Measurements from ENCODE around the gene CD80.

The CD80 gene

DNA sequence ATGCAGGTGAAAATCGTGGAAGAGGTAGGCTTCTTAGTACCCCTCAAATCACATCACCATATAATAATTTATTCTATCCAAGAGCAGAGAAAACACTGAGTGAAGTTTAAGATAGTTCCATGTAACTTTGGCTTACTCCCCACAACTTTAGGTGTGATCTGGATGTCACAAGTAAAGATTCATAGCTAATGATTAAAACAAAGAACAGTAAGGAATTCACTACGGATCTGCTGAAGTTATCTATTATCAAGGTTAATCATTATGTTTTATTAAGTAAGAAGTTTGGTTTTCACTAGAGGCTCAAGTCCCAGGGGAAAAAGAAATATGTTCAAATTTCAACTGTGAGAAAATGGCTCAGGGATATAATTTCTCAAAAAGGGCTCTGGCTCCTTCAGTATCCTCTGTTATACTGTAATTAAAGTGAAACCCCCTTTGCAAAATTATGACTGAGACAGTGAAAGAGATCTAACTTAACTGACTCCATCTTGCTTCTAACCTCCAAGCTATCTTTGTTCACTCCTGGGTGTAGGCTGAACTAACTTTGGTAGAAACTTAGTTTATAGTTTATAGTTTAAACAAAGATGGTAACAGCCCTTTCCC, 17.1 kb downstream of the CD80 start:
- DNase-seq = no peak

DNA sequence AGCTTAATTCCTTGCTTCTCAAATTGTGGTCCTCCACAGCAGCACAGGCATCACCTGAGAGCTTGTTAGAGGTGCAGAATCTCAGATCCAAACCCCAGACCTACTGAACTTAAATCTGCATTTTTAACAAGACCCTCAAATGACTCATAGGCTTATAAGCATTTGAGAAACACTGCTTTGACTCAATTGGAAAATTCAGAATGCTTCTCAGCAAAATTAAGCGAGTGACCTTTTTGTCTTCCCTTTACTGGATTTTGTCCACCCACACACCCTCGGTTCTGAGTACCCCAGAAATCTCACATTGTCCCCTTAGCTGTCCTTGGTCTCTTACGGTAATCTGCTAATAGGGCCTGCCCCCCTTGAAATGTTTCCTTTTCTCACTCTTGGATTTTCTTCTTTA, 17.9 kb downstream of the CD80 start:
- no peak for DNase-seq

DNA sequence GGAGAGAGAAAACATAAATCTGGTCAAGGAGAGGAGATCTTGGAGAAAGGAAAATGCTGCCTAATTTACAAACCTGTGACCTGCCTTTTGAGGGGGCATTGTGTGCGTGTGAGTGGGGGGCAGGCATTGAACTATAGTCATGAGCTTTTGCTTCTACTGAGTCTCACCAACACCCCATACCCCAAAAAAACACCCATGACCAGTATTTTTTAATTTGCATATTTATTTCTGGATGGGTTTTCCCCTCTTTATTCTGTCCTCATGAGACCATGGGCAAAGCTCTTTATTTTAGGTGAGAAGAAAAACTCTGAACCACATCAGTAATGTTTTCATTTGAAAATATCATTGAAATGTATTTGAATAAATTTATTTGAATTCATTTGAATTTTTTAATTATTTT, 20.6 kb downstream of the CD80 start:
- DNase-seq = no peak

GRCh38 chr3:119536757-119537156, 22.7 kb downstream of the CD80 start:
- DNase-seq = no peak

DNA sequence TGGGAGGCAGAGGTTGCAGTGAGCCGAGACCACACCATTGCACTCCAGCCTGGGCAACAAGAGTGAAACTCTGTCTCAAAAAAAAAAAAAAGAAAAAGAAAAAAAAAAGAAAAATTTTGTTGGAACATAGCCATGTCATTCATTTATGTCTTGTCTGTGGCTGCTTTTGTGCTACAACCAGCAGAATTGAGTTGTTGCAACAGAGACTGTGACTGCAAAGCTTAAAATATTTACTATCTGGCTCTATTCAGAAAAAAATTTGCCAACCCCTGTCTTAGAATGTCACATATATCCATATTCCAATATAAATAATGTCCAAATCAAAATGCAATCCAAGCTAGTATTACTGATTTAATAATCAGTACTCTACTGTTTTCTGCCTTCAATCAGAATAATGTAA, 25.1 kb downstream of the CD80 start:
- no peak for DNase-seq

DNA sequence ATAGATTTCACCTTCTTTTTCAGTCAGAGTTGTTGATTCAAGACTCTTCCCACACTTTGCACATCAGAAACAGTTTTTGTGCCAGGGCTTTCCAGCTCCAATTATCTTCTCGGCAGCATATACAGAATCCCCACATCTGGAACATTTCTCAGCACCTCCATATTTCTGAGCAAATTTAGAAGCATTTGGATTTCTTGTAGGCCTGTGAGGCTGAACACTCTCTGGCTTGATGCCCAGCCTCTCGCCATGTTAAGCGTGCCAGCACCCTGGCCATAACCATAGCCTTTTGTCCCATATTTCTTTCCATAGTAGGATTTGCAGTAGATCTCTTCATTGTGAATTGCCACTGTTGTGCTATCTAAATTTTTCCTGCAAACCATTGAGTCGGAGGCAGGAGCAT, 28.3 kb downstream of the CD80 start:
- no peak for DNase-seq

DNA sequence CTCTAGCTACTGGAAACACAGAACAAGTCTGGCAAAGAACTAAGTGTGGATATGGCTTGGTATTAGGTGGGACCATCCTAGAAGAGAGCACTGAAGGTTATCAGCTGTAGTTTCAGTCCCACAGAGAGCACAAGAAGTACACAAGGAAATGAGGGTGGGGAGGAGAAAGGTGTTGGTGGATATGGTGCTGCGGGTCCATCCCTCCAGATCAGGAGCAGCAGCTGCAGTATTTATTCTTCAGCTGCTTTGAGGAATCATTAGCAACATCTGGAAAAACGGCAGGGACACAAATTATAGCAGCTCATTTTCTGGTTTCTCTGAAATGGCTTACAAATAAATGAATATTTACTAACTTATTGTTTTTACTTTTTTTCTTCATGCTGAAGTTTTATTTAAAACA, 29.0 kb downstream of the CD80 start:
- no peak for DNase-seq

DNA sequence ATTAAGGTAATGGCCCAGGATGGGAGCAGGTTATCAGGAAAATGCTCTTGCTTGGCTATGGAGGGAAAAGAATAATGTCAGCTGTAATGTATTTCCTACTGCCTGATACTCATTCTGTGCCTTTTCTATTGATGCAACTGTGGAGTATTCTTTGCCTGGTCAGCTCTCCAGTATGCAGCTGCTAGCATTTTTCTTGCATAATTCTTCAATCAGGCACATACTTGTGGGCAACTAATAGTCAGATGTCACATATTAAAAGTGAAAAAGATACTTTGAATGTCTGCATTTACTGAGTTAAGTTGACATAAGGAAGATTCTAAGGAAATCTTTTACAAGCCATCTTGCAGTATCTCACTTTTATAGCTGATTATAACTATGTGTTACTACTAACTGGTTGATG, 29.5 kb downstream of the CD80 start:
- no peak for DNase-seq

DNA sequence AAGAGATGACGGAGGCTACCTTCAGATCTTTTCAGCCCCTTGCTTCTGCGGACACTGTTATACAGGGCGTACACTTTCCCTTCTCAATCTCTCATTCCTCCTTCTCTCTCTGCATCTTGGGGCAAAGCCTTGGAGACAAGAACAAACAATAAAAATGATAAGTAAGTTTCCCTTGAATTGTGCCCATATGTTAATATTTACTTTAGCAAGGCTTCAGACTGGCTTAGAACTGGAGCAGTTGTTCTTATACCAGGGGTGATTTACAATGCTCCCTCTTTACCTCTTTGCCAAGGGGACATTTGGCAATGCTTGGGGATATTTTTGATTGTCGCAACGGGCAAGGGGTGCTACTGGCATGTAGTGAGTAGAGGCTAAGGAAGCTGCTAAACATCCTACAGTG, 31.7 kb downstream of the CD80 start:
- no peak for DNase-seq

GRCh38 chr3:119524931-119525662, 34.3 kb downstream of the CD80 start:
- DNase-seq = no peak

DNA sequence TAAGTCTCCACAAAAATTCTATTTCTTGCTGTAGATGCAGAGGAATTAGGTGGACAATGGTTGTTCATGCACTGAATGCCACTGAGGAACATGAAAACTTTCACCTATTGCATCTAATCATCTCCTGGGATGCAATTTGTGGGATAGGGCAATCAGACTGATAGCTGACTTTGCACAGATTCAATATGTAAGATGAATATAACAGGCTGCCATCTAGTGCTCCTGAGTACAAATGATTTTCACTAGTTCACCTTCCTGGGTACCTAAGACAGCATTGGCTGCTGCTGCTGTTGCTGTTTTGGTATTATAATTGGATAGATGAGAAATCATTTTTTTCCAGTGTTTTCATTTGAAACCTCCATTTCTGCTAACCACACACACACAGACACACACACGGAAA, 41.4 kb downstream of the CD80 start:
- no peak for DNase-seq

DNA sequence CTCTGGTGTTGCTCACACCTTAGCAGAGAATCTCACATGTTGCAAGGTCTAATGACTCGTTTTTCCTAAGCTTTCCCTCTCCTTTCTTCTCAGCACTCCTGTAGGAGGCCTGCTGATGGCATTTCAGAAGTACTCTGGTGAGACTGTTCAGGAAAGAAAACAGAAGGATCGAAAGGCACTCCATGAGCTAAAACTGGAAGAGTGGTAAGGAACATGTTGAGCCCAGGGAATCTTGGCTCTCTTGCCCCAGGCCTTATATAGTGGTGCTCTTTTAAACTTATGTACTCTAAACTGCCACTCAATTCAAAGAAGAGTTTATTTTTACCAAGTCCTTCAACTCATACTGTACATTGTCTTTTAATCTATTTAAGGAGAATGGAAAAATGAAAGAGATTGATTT, 42.3 kb downstream of the CD80 start:
- DNase-seq = no peak

DNA sequence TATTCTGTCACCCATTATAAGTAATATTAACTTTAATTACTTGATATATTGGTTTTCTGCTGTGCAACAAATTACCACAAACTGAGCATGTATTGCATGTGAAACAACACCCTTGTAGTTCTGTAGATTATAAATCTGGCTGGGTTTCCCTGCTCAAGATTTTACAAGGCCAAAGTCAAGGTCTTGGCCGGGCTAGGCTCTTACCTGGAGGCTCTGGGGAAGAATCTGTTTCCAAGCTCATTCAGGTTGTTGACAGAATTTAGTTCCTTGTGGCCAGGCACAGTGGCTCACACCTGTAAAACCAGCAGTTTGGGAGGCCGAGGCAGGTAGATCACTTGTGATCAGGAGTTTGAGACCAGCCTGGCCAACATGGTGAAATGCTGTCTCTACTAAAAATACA, 44.8 kb downstream of the CD80 start:
- no peak for DNase-seq

- DNase-seq = no peak
These were observed 48.7 kb downstream of the CD80 start for GRCh38 chr3:119510690-119511089.

DNA sequence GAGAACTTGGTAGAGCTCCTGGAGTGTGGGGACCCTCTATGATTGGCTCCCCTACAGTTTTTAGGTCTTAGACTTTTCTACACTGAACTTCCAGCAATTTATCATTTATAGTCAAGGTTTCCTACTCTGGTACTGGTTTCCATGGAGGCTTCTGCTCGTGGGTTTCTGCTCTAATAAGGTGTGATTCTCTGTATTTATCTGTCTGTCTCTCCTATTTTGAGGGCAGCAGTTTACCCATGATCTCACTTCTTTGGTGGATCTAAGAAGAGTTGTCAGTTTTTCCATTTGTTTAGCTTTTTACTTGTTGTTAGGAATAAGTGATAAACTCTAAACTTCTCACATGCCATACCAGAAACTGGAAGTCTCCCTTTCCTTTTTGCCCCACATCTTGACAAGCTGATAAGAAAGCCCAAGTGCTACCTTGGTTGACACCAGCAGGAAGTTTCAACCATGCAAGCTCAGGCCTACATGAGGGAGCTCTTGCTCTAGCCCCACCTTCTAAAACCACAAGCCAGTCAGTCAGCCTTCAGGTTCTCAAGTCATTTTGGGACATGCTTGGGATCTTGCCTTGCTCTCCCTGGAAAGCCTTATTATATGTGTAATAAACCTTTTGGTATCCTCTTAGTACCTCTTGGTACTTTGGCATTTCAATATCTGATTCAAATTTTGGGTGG, 51.1 kb downstream of the CD80 start:
- DNase-seq = no peak

DNA sequence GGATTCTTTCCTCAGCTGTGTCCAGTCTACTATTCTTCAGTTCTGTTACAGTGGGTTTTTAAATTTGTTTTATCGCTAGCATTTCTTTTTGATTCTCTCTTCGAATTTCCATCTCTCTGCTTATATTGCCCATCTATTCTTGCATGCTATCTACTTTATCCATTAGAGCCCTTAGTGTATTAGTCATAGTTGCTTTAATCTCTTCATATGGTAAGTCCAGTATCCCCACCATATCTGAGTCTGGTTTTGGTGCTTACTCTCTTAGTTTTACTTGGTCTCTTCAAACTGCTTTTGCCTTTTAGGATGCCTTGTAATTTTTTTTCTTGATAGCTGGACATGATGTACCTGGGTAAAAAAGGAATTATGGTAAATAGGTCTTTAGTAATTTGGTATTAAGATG, 52.0 kb downstream of the CD80 start:
- no peak for DNase-seq

DNA sequence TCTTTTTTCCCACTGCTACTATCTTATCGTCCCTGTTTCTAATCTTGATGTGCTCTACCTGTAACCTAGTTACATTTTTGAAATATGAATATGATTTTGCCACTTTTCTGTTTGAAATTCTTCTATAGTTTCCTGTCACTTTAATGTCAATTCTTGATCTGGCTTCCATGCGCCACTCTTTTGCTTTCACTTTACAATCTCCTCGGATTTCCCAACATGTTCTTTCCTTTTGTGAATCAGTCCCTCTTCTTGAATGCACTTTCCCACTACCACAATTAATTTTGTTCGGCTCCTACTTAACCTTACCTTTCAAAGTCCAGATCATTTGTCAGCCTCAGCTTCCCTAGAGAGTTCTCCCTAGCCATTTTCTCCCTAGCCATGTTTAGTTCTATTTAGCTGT, 52.8 kb downstream of the CD80 start:
- no peak for DNase-seq

DNA sequence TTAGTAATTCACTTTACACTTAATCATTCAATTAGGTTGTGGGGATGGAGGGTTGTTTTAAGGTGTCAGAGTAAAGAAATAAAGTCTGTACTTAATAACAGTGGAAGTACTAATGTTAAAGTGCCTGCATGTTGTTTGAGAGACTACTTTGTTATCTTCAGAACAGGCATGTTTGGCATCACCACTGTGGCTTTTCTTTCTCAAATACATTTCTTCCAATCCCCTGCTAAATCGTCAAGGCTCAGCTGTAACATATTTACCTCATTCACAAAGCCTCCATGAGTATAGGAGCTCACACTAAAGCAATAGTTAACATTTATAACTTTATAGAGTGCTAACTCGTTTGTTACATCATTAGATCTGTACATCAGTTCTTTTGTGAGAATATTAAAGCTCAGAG, 58.5 kb downstream of the CD80 start:
- DNase-seq = no peak

DNA sequence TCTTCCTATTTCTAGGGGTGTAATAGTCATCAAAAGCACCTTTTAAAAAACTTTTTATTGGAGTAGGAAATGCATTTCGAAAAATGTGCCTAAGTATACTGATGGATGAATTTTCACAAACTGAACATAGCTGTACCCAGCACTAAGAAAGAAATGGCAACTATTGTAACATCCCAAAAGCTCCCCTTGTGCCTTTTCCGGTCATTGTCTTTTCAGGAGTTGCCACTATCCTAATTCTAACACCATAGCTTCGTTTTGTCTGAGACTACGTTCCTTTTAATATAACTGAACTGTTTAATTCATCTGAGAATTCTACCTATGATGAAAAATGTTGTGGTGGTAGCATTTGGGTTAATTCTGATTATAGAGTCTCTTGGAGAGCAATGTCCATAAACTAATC, 59.1 kb downstream of the CD80 start:
- no peak for DNase-seq

GRCh38 chr3:119498186-119499011, 61.0 kb downstream of the CD80 start, which contains the start of gene TIMMDC1:
Gene TIMMDC1 (plus strand): TSS chr3:119498547. CDS start chr3:119498734, 187 bp downstream.
- peak; percentile 89 for DNase-seq

GRCh38 chr3:119497820-119498185, 61.6 kb downstream of the CD80 start:
- DNase-seq = peak; percentile 1

GRCh38 chr3:119494597-119494996, 64.8 kb downstream of the CD80 start:
- no peak for DNase-seq

GRCh38 chr3:119492810-119493209, 66.6 kb downstream of the CD80 start:
- DNase-seq = no peak

GRCh38 chr3:119492128-119492527, 67.3 kb downstream of the CD80 start:
- no peak for DNase-seq

All from NCI-H1694 (cell line).